Left ventricle myocardium superior (tissue), 1 donor: Measurements from ENCODE around the gene TERC. TPM values are rescaled to one million over a fixed set of nuclear protein-coding genes. Genes with fewer than 3 reads are reported as not detected.
A peak's percentile ranks its signal among the peaks of the same experiment; 100 is the strongest.

Source experiments
- ATAC-seq: fragments of 200-7000 bp; cut with Tn5 transposase; one replicate; pipeline ENCODE4 v1.9.1; 2020; ENCODE audit warnings: mild to moderate bottlenecking, moderate library complexity
- DNase-seq: peaks from one replicate; pipeline ENCODE4 v3.0.0-alpha.2; 2020
- intact Hi-C: fragments of 100-400 bp; cut with micrococcal nuclease; formaldehyde crosslinking; loops from one replicate; pipeline ENCODE4 v1.11.0; 2022
- long read RNA-seq: library from polyadenylated mRNA; unstranded; transcript quantifications from one replicate; pipeline ENCODE4 v2.0.0, GENCODE V29; 2021
- total RNA-seq: library from RNA; stranded (reverse); fragmentation: NEBNext Ultra II Directional; extraction: Animal tissue kit (Norgen Biotek cat#: 25700); gene quantifications from one replicate; pipeline ENCODE4 v1.2.1, GENCODE V29; 2021
- donor health status: DM: no; HTN: yes; CAD: no; lungs with severe emphysema.

TERC gene
- 3.5 TPM for total RNA-seq
- long read RNA-seq, result 0 reads

- intact Hi-C loops, result no loop called here
Observed at GRCh38 chr3:169764882-169765612, at the start of gene TERC. Gene TERC (minus strand): TSS chr3:169765060.

DNA sequence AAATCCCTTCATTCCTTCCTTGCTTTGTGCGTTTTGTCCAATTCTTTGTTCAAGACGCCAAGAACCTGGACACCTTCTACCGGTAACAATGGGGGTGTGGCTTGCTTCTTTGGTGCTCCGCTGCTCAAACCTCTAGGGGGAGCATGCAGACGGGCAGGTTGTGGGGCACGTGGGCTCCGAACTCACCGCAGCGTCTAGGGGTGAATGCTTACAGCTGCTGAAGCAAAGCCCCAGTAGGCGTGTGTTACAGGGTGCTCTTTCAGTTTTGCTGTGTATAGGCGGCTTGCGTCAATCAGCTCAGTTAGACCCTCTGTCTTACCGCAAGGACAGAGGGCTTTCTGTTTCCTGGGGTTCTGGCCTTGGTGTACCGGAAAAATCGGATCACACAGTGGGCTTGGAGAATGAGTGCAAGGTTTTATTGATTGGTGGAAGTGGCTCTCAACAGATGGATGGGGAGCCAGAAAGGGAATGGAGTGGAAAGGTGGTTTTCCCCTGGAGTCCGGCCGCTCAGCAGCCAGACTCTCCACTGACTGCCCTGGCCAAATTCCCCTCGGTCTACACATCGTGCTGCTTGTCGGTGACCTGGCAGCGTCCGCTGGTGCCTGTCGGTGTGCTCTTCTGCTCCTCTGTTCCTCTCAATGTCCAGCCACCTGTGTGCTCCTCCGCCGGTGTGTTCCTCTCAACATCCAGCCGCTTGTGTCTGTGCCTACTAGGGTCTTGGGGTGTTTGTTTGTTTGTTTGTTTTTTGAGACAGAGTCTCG lies 49.1 kb upstream of the TERC start:
- no peak for ATAC-seq
- DNase-seq, result peak; percentile 38
- intact Hi-C loops, result no loop called here

More at GRCh38 chr3:169764882-169765612, at the start of gene TERC:
- ATAC-seq (peak; percentile 96), DNase-seq (peak; percentile 94)

- intact Hi-C loops, result no loop called here
- DNase-seq, result no peak
- no peak for ATAC-seq
Observed at GRCh38 chr3:169813278-169813677, 48.4 kb upstream of the TERC start.

DNA sequence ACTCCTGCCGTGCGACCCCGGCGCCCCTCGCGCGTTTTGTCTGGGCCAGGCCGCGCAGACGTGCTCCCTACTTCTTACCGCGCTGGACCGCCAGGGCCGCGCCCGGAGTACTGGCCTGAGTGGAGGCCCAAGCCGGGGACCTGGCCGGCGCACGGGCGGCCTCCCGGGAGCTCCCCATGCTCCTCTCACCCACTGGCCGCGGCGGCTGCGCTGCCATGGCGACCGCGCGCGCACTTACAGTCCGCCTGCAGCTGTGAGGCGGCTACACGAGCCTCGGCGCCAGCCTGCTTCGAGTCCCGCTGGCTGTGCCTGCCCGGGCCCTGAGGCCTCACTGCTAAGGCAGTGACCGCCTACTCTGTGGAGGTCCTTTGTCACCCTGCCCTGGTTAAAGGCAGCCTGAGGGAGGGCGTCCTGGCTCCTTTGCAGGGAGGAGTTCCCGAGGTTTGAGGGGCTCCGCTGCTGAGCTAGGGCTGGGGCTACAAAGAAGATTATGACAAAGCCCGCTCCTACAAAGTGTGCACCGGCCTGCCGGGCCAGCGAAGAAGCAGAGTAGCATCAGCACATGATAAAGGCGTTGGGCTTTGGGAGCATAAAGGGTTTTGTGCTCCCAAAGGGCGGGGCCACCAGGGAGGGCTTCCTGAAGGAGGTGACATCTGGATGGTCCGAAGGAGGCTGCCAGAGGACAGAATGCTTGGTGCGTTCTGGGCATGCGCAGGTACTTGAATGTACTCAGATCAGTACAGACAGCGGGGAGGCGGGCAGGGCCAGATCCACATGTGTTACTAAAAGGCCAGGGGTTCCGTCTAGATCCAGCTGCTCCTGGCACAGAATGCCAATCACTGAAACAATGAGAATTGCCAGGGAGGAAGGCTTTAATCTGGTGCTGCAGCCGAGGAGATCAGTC lies 47.7 kb upstream of the TERC start, which contains the start of the genes LRRC34 and LRRIQ4:
LRRC34 (minus strand) TSS at position 573 of the 904 bp plus-strand sequence; CDS start at position 217, 356 bp downstream.
LRRIQ4 (plus strand) TSS at position 539 of the 904 bp plus-strand sequence. CDS start 9,052 bp downstream, outside the sequence.
- DNase-seq, result peak; percentile 89
- intact Hi-C loops, result no loop called here
- peak; percentile 96 for ATAC-seq

GRCh38 chr3:169811631-169812331 lies 46.9 kb upstream of the TERC start:
- intact Hi-C loops, result no loop called here
- DNase-seq, result no peak
- ATAC-seq, result peak; percentile 69

DNA sequence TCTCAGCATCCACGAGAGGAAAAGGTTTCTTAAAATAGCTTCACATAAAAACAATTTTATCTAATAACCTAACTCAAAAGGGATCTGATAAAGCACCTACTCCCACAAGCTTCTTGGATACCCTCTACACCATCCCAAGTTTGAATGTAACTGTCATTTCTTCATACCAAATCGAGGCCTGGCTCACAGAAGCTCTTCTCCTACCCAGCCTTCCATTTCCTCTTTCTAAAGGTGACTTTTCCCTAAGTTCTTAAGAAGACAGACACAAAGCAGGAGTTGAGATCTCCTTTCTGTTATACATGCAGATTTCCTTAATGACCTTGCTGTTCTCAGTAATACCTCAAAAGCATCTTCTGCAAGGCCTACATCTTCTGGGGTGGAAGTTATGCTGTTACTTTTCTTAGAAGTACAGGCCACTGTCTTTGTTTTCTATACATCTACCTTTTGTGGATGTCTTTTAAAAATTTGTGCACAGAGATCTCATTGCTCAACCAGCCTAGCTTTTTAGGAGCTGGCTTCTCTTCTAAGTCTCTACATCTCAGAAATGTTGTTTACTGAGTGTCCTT lies 44.5 kb upstream of the TERC start:
- intact Hi-C loops, result no loop called here
- ATAC-seq, result no peak
- no peak for DNase-seq

- intact Hi-C loops, result no loop called here
- ATAC-seq (no peak), DNase-seq (no peak)
Observed at GRCh38 chr3:169804681-169805080, 39.8 kb upstream of the TERC start.

GRCh38 chr3:169792359-169792758 lies 27.5 kb upstream of the TERC start:
- DNase-seq, result no peak
- intact Hi-C loops, result no loop called here
- peak; percentile 52 for ATAC-seq

- ATAC-seq (no peak), DNase-seq (no peak)
- intact Hi-C loops, result no loop called here
Observed at GRCh38 chr3:169790687-169791429, 26.0 kb upstream of the TERC start.

GRCh38 chr3:169790219-169790618 lies 25.4 kb upstream of the TERC start:
- intact Hi-C loops, result no loop called here
- DNase-seq, result no peak
- no peak for ATAC-seq

- ATAC-seq (no peak), DNase-seq (no peak)
- intact Hi-C loops, result no loop called here
Observed at GRCh38 chr3:169787791-169788190, 22.9 kb upstream of the TERC start.

DNA sequence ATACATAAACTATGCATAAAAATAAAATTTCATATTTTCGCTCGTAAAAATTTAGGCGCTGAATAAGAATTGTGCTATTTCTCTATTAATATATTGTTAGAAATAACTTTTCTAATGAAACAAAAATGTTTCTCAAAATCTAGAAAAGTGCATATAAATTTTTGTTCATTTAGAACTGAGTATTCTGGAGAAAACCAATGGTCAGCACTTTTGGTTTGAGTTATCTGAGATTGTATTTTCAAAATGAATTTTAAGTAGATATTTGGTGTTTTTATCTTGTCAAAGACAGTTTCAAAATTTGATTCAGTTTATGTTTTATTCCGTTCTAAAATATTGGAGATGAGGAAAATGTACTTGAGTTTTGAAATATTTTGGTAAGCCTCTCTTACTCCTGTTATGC lies 22.3 kb upstream of the TERC start:
- DNase-seq, result no peak
- ATAC-seq, result no peak
- intact Hi-C loops, result no loop called here

- DNase-seq (no peak), ATAC-seq (peak; percentile 51)
- intact Hi-C loops, result no loop called here
Observed at GRCh38 chr3:169781209-169781855, 16.5 kb upstream of the TERC start.

DNA sequence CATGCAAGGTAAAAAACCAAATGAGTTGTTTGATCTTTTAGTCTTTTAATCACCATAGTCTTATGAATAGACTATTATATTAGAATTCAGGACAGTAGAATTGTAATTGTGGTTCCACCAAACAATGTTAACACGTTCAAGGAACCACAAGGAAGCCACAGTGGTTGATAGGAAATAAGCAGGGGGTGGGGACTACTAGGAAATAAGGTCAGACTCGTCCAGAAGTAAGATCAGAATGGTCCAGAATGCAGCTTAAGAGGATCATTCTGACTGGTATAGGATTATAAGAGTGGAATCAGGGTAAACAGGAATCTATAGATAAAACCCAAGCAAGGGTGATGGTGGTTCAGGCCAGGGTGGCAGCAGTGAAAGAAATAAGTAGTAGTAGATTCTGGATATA lies 15.9 kb upstream of the TERC start:
- DNase-seq (no peak), ATAC-seq (no peak)
- intact Hi-C loops, result no loop called here

- intact Hi-C loops, result no loop called here
- ATAC-seq, result no peak
- DNase-seq, result no peak
Observed at GRCh38 chr3:169777822-169778221, 13.0 kb upstream of the TERC start.

DNA sequence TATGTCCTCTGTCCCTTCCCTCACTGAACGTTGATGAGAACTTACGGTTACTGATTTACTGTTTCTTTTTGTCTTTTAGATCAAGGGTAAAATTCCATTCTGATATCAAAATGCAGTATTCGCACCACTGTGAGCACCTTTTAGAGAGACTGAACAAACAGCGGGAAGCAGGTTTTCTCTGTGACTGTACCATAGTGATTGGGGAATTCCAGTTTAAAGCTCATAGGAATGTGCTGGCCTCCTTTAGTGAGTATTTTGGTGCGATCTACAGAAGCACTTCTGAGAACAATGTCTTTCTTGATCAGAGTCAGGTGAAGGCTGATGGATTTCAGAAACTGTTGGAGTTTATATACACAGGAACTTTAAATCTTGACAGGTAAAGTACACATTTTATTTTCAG lies 9.3 kb upstream of the TERC start:
- intact Hi-C loops, result no loop called here
- DNase-seq (no peak), ATAC-seq (no peak)
